PFSK-1 (cell line): ENCODE results near the gene MIPEP.

Experiments
- FOXP2 ChIP-seq: optimal IDR thresholded peaks from 2 replicates; pipeline ENCODE3; 2011; ENCODE audit warnings: borderline replicate concordance, control low read depth, inconsistent platforms; ENCODE audit not compliant: insufficient read depth; ENCODE audit errors: extremely low read length, extremely low read depth
- POLR2AphosphoS5 ChIP-seq: IDR thresholded peaks from 2 replicates; pipeline ENCODE4 v1.6.1; 2012; ENCODE audit warnings: low read depth, mild to moderate bottlenecking, control low read depth, low read length, moderate library complexity
- REST ChIP-seq, 2 experiments: IDR thresholded peaks; 2 replicates each; pipeline versions ENCODE4 v1.6.1 to v1.8.0; 2011 to 2012; ENCODE audit warnings: low read depth in 2 of 2, low read length in 2 of 2, control low read depth in 1 of 2, inconsistent platforms in 1 of 2, mild to moderate bottlenecking in 1 of 2, moderate library complexity in 1 of 2; ENCODE audit not compliant: insufficient read depth in 1 of 2
- SIN3A ChIP-seq: IDR thresholded peaks from 2 replicates; pipeline ENCODE4 v1.6.1; 2012; ENCODE audit warnings: mild to moderate bottlenecking, low read length, moderate library complexity, borderline replicate concordance; ENCODE audit not compliant: insufficient read depth
- TAF1 ChIP-seq: IDR thresholded peaks from 2 replicates; pipeline ENCODE4 v1.6.1; 2012; ENCODE audit warnings: low read length, control low read depth, borderline replicate concordance; ENCODE audit not compliant: insufficient read depth

The MIPEP gene

GRCh38 chr13:23852351-23852750 is 36.8 kb downstream of the MIPEP start:
- TF ChIP-seq SIN3A (no peak), POLR2AphosphoS5 (no peak), TAF1 (no peak), REST (IDR thresholded peaks at IDR 0.05; ENCODE audit: insufficient read depth in 1 of 2, low read depth in 2 of 2, low read length in 2 of 2) (no peak), FOXP2 (no peak)

GRCh38 chr13:23851106-23851505 is 38.1 kb downstream of the MIPEP start:
- no peak for TF ChIP-seq SIN3A
- no peak for TF ChIP-seq FOXP2
- no peak for TF ChIP-seq POLR2AphosphoS5
- no peak for TF ChIP-seq REST (IDR thresholded peaks at IDR 0.05; ENCODE audit: insufficient read depth in 1 of 2, low read depth in 2 of 2, low read length in 2 of 2)
- TF ChIP-seq TAF1, result no peak

DNA sequence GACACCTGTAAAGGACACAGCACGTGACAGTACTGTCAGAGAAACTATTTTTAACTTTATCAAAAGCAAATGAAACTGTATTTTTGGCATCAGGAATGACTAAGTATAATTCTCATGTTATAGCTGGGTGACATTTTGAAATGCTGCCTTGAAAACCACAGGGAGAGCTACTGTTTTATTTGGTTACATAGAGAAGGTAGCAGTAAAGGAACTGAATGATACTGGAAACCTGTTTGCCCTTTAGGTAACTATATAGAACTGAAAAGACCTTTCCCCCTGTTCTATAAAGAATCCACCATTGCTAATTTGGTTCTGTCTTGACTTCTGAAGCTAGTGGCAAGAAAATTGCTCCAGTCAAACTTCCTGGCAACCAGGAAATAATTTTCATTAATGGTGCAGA is 39.1 kb downstream of the MIPEP start:
- TF ChIP-seq SIN3A (no peak), POLR2AphosphoS5 (no peak), REST (IDR thresholded peaks at IDR 0.05; ENCODE audit: insufficient read depth in 1 of 2, low read depth in 2 of 2, low read length in 2 of 2) (no peak), FOXP2 (no peak), TAF1 (no peak)

GRCh38 chr13:23849670-23850069 is 39.5 kb downstream of the MIPEP start:
- TF ChIP-seq REST (IDR thresholded peaks at IDR 0.05; ENCODE audit: insufficient read depth in 1 of 2, low read depth in 2 of 2, low read length in 2 of 2) (no peak), FOXP2 (no peak), POLR2AphosphoS5 (no peak), TAF1 (no peak), SIN3A (no peak)

GRCh38 chr13:23848646-23849141 is 40.5 kb downstream of the MIPEP start:
- TF ChIP-seq SIN3A (no peak), REST (IDR thresholded peaks at IDR 0.05; ENCODE audit: insufficient read depth in 1 of 2, low read depth in 2 of 2, low read length in 2 of 2) (no peak), TAF1 (no peak), POLR2AphosphoS5 (no peak), FOXP2 (no peak)
